ENCODE measurements around the gene SLITRK2.

GRCh38 chrX:145844886-145845285 is 27.3 kb downstream of the SLITRK2 start:
- TF ChIP-seq, protein P1, sequence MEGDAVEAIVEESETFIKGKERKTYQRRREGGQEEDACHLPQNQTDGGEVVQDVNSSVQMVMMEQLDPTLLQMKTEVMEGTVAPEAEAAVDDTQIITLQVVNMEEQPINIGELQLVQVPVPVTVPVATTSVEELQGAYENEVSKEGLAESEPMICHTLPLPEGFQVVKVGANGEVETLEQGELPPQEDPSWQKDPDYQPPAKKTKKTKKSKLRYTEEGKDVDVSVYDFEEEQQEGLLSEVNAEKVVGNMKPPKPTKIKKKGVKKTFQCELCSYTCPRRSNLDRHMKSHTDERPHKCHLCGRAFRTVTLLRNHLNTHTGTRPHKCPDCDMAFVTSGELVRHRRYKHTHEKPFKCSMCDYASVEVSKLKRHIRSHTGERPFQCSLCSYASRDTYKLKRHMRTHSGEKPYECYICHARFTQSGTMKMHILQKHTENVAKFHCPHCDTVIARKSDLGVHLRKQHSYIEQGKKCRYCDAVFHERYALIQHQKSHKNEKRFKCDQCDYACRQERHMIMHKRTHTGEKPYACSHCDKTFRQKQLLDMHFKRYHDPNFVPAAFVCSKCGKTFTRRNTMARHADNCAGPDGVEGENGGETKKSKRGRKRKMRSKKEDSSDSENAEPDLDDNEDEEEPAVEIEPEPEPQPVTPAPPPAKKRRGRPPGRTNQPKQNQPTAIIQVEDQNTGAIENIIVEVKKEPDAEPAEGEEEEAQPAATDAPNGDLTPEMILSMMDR (IDR thresholded peaks at IDR 0.05; ENCODE audit: poor library complexity): no peak
- TF ChIP-seq EZH2 (IDR thresholded peaks at IDR 0.05; ENCODE audit: borderline replicate concordance) (no peak), EZH2phosphoT487 (IDR thresholded peaks at IDR 0.05; ENCODE audit: low read depth, severe bottlenecking, unreplicated experiment) (no peak)
